Stimulated activated CD8-positive, alpha-beta memory T cell treated with anti-CD3 and anti-CD28 coated beads, Interleukin-15, amount 100 ng/mL, for 48 hours (primary cell): ENCODE data around the gene RBM42.
A peak's percentile ranks its signal among the peaks of the same experiment; 100 is the strongest.
"Not testable (repeated sequence)": the region's sequence is repeated elsewhere in the genome, so short reads cannot be mapped to it uniquely, and the experiment has no call there.

Experiments used
- DNase-seq, 2 donors: peaks; one replicate each; pipeline ENCODE4 v3.0.0-alpha.2; 2020; ENCODE audit warnings: low read depth in 2 of 2

Gene RBM42, protein sequence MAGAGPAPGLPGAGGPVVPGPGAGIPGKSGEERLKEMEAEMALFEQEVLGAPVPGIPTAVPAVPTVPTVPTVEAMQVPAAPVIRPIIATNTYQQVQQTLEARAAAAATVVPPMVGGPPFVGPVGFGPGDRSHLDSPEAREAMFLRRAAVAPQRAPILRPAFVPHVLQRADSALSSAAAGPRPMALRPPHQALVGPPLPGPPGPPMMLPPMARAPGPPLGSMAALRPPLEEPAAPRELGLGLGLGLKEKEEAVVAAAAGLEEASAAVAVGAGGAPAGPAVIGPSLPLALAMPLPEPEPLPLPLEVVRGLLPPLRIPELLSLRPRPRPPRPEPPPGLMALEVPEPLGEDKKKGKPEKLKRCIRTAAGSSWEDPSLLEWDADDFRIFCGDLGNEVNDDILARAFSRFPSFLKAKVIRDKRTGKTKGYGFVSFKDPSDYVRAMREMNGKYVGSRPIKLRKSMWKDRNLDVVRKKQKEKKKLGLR

DNA sequence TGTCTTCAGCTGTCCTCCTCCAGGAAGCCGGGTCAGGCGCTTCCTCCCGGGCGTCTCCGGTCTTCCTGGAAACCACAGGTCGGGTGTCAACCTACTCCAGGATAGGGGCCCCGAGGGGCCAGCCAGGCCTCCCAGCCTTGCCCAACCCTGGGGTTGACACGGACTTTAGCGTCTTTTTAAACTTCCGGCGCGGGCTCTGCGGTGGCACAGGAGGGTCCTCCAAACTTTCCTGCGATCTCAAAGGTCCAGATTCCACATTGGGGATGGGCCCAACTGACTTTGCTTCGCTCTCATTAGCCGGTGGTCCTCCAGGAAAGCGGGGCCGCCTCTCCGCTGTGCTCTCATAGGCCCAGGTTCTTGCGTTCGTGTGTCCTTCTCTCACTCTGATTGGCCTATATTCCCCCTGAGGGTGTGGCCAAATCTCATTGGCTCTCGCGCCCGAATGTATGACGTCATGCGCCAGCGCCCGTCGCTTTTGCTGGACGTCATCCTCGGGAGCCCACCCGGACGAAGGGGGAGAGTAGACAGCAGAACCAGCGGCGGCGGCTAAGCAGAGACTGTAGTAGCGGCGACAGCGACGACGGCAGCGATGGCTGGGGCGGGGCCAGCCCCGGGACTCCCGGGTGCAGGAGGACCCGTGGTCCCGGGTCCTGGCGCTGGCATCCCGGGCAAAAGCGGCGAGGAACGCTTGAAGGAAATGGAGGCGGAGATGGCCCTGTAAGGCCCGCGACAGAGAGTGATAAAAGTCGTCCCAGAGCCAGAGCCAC lies at the start of gene RBM42:
RBM42 (plus strand) TSS at position 472 of the 767 bp plus-strand sequence; CDS start at position 590, 118 bp downstream.
- peak; percentile 93 to 94 for DNase-seq

- DNase-seq = no peak
Observed at GRCh38 chr19:35582760-35583159, 46.1 kb upstream of the RBM42 start.

DNA sequence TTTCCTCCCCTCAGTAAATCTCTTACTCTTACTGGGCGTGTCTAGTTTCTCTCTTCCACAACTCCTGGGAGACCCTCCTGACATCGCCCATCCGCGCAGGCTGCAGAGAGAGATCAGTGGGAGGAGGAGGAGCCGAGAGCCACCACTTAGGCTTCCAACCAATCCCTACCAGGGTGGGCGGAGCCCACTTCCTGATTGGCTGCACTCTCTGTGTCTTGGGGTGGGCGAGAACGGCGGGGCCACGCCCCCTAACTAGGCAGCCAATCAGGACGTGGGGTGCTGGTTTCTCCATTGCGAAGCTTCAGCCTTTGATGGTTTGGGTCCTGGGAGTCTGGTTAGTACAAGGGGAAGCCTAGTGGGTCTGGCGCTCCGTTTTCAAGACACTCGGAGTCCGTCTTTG lies 43.0 kb upstream of the RBM42 start, which contains the start of gene PMIS2:
PMIS2 (plus strand) TSS at position 326 of the 400 bp plus-strand sequence. CDS start 87 bp downstream, outside the sequence.
- peak; percentile 15 to 21 for DNase-seq

DNA sequence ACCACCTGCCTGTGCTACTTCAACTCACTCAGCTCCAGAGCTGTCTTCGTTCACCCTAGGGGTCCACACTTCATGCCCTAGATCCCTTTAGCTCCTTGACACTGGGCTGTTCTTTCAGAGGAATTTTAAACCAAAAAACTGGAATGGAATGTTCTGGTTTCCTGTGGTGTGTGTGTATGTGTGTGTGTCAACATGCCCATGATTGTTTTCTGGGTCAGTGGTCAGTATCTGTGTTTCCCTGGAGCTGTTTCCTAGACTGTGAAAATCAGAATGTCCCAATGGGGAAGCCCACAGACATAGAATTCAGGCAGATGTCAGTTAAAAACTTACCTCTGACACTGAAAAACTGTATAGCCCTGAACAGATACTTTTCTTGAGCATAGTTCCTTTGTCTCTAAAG lies 41.5 kb upstream of the RBM42 start:
- DNase-seq = no peak

DNA sequence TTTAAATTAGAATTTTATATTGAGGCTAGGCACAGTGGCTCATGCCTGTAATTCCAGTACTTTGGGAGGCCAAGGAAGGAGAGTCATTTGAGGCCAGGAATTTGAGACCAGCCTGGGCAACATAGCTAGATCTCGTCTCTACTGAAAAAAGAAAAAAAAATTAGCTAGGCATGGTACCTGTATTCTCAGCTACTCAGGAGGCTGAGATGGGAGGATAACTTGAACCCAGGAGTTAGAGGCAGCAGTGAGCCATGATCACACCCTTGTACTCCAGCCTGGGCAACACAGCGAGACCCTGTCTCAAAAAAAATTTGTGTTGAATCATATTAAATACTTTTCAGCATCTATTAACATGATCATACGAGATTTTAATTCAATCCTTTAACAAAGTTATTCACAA lies 38.0 kb upstream of the RBM42 start:
- DNase-seq = no peak

DNA sequence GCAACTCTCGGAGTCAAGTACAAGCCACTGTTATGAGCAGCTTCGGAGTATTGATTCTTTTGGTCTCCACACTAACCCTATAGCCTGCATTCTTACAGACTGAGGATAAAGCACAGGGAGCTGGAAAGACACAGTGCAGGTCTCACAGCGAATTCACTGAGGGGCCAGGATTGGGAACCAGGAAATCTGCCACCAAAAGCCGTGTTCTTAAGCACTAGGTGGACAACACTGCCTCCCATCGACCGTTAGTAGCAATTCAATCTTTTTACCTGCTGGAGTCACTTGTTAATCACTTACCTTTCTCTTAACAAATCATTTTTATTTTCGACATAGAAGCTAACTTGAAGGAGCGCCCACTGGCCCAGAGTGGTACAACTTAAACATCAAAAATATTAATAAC lies 36.6 kb upstream of the RBM42 start:
- DNase-seq = no peak

GRCh38 chr19:35595026-35595425 lies 33.8 kb upstream of the RBM42 start:
- not testable (repeated sequence) for DNase-seq

DNA sequence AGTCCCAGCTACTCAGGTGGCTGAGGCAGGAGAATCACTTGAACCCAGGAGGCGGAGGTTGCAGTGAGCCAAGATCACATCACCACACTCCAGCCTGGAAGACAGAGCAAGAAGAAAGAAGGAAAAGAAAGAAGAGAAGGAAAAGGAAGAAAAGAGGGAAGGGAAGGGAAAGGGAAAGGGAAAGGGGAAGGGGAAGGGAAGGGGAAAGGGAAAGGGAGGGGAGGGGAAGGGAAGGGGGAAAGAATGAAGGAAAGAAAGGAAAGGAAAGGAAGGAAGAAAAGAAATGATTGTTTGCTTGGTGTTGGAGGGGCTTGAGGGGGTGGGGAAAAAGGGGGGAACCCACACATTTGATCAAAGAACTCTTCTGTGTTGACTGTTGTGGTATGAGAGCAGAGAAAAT lies 32.9 kb upstream of the RBM42 start:
- DNase-seq = no peak

DNA sequence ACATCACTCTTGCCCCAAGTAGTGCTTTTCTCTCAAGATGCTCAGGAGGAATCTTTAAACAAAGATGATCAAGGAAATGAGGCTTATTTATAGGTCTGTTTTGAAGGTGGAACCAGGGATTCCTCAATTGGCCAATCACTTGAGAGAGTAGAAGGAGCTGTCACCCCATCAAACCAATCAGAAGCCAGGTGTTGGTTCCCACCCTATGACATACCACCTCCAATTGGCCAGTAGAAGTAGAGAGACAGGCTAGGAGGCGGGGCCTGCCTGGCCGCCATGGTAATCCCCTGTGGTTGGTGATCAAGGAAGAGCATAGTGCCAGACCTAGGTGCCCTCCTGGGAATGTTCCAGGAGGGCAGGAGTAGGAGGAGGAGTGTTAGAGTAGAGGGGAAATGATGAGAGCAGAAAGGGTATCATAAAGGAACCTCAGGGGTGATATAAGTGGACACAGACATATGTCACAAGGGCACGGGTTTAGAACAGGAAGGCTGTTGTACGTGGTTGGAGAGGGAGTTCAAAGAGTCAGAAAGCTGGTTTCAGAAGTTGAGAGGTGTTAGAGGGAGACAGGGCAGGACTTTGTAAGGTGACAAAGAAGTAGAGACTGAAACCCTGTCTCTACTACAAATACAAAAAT lies 32.4 kb upstream of the RBM42 start:
- peak in 1 of 2 donors; percentile 11 for DNase-seq

DNA sequence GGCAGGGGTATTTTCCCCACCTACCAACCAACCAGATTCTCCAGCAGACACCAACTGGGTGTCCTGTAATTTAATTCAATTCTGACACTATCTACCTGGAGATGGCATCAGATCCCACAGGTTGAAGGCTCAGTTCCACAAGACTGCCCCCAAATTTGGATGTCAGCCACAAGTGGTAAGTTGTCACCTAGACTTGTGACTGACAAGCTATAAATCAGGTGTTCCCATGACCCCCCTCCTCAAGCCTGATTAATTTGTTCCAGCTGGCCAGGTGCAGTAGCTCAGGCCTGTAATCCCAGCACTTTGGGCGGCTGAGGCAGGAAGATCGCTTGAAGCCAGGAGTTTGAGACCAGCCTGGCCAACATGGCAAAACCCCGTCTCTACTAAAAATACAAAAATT lies 26.9 kb upstream of the RBM42 start:
- no peak for DNase-seq

DNA sequence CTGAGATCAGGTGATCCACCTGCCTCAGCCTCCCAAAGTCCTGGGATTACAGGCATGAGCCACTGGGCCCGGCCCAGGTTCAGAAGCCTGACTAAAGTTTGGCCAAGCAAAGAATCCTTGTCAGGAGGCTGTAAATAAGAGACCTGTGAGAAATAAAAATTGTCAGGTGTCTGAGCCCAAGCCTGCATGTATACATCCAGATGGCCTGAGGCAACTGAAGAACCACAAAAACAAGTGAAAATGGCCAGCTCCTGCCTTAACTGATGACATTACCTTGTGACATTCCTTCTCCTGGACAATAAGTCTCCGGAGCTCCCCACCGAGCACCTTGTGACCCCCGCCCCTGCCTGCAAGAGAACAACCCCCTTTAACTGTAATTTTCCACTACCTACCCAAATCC lies 24.4 kb upstream of the RBM42 start:
- not testable (repeated sequence) for DNase-seq

GRCh38 chr19:35607170-35607569 lies 21.7 kb upstream of the RBM42 start:
- DNase-seq = not testable (repeated sequence)

- no peak for DNase-seq
Observed at GRCh38 chr19:35607661-35608060, 21.2 kb upstream of the RBM42 start.

DNA sequence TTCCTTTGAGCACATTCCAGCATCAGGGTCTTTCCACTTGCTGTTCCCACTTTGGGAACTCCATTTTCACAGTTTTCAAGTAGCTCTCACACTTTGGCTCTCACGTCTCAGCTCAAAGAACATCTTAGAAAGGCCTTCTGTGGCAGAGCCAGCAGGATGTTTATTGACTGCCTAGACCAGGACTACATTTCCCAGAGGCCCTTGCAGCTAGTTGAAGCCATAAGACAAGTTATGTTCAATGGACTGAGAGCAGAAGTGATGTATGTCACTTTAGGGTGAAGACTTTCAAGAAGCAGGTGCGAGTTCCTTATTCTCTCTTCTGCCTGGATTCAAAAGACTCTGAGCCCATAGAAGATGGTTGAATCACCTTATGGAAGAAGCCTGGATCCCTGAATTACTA lies 20.6 kb upstream of the RBM42 start:
- DNase-seq = no peak

- DNase-seq = no peak
Observed at GRCh38 chr19:35609851-35610353, 18.9 kb upstream of the RBM42 start.

DNA sequence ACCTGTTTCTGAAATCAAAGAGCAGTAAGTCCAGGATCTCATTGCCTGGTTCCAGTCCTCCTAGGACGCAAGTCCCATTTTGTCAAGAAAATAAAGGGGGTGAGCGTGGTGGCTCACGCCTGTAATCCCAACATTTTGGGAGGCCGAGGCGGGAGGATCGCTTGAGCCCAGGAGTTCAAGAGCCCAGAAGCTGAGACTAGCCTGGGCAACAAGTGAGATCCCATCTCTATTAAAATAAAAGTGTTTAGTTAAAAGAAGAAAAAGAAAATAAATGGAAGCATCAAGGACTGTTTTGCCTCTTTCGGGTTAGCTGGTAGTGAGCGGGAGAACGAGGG lies 16.6 kb upstream of the RBM42 start:
- no peak for DNase-seq

- peak; percentile 95 for DNase-seq
Observed at GRCh38 chr19:35612559-35613321, 16.1 kb upstream of the RBM42 start, which contains the start of gene HAUS5. TSS of gene HAUS5 (plus strand) at chr19:35612735. CDS start at chr19:35612795, 60 bp downstream.

GRCh38 chr19:35613574-35613973 lies 15.3 kb upstream of the RBM42 start:
- no peak for DNase-seq

DNA sequence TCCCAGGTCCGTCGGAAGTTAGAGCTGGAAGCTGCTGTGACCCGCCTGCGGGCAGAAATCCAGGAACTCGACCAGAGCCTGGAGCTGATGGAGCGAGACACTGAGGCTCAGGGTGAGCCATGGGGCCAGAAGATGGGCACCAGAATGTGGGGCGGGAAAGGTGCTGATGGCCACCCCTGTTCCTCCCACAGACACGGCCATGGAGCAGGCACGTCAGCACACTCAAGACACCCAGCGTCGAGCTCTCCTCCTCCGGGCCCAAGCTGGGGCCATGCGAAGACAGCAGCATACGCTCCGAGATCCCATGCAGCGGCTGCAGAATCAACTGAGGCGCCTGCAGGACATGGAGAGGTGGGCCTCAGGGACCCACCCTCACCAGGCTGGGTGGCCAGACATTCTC lies 13.8 kb upstream of the RBM42 start:
- DNase-seq = no peak

DNA sequence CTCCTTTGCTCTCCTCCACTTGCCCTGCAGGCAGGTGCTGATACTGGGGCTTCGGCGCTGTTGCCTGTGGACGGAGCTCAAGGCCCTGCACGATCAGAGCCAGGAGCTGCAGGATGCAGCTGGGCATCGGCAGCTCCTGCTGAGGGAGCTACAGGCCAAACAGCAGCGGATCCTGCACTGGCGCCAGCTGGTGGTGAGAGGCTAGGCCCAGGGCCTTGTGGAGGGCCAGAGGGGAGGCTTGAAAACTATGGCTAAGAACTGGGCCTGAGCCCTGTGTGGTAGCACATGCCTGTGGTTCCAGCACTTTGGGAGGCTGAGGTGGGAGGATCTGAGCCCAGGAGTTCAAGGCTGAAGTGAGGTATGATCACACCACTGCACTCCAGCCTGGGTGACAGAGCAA lies 10.0 kb upstream of the RBM42 start:
- no peak for DNase-seq

GRCh38 chr19:35619290-35619923 lies 9.4 kb upstream of the RBM42 start:
- DNase-seq = no peak
